GM19240 (cell line): ENCODE results near the gene IL17D.
"Not testable (repeated sequence)": the region's sequence is repeated elsewhere in the genome, so short reads cannot be mapped to it uniquely, and the experiment has no call there.

Source experiments
- DNase-seq: peaks from one replicate; pipeline ENCODE4 v3.0.0; 2011; ENCODE audit warnings: low spot score; ENCODE audit not compliant: insufficient read length

IL17D gene

GRCh38 chr13:20702915-20703779 lies at the start of gene IL17D:
TSS of gene IL17D (plus strand) at chr13:20703699. CDS start at chr13:20704002, 303 bp downstream.
- peak; percentile 40 for DNase-seq

GRCh38 chr13:20654156-20654555 lies 49.3 kb upstream of the IL17D start:
- DNase-seq: no peak

- DNase-seq: no peak
These were observed 45.0 kb upstream of the IL17D start for GRCh38 chr13:20658451-20659040.

- DNase-seq: no peak
These were observed 39.1 kb upstream of the IL17D start for GRCh38 chr13:20664351-20664750.

GRCh38 chr13:20666948-20667347 lies 36.6 kb upstream of the IL17D start:
- DNase-seq: no peak

- DNase-seq: no peak
These were observed 35.6 kb upstream of the IL17D start for GRCh38 chr13:20667857-20668437.

GRCh38 chr13:20669162-20669561 lies 34.3 kb upstream of the IL17D start:
- no peak for DNase-seq

GRCh38 chr13:20671789-20672188 lies 31.7 kb upstream of the IL17D start:
- DNase-seq: no peak

GRCh38 chr13:20672772-20673171 lies 30.7 kb upstream of the IL17D start:
- DNase-seq: no peak

GRCh38 chr13:20673715-20674114 lies 29.8 kb upstream of the IL17D start:
- no peak for DNase-seq

- DNase-seq: no peak
These were observed 27.3 kb upstream of the IL17D start for GRCh38 chr13:20676213-20676612.

- not testable (repeated sequence) for DNase-seq
These were observed 24.9 kb upstream of the IL17D start for GRCh38 chr13:20678606-20679005.

GRCh38 chr13:20679879-20680278 lies 23.6 kb upstream of the IL17D start:
- DNase-seq: no peak

- no peak for DNase-seq
These were observed 23.0 kb upstream of the IL17D start for GRCh38 chr13:20680416-20681080.

- not testable (repeated sequence) for DNase-seq
These were observed 22.0 kb upstream of the IL17D start for GRCh38 chr13:20681481-20681880.

- DNase-seq: no peak
These were observed 21.4 kb upstream of the IL17D start for GRCh38 chr13:20682061-20682460.

- DNase-seq: no peak
These were observed 19.5 kb upstream of the IL17D start for GRCh38 chr13:20684041-20684440.

GRCh38 chr13:20684546-20684945 lies 19.0 kb upstream of the IL17D start:
- no peak for DNase-seq

GRCh38 chr13:20685092-20685491 lies 18.4 kb upstream of the IL17D start:
- DNase-seq: no peak

GRCh38 chr13:20686167-20686566 lies 17.3 kb upstream of the IL17D start:
- no peak for DNase-seq

GRCh38 chr13:20686863-20687579 lies 16.5 kb upstream of the IL17D start:
- no peak for DNase-seq
